Testis (tissue), 2 donors: ENCODE results near the gene SELENOW.

Experiments used
- POLR2A ChIP-seq: fragments of 450-650 bp; IDR thresholded peaks from one replicate; pipeline ENCODE4 v1.6.1; 2017; ENCODE audit warnings: antibody characterized with exemption, mild to moderate bottlenecking, moderate library complexity
- TF ChIP-seq, protein P1 (sequence below), 3 experiments: fragments of 450-650 bp in 2 of 3; fragments of 200-600 bp in 1 of 3; sonication (generic) in 1 of 3; IDR thresholded peaks; one replicate each; pipeline ENCODE4 v1.5.1; 2016 to 2019; ENCODE audit warnings: antibody characterized with exemption in 3 of 3, mild to moderate bottlenecking in 2 of 3, moderate library complexity in 1 of 3

- no peak for TF ChIP-seq POLR2A
- TF ChIP-seq, protein P1, sequence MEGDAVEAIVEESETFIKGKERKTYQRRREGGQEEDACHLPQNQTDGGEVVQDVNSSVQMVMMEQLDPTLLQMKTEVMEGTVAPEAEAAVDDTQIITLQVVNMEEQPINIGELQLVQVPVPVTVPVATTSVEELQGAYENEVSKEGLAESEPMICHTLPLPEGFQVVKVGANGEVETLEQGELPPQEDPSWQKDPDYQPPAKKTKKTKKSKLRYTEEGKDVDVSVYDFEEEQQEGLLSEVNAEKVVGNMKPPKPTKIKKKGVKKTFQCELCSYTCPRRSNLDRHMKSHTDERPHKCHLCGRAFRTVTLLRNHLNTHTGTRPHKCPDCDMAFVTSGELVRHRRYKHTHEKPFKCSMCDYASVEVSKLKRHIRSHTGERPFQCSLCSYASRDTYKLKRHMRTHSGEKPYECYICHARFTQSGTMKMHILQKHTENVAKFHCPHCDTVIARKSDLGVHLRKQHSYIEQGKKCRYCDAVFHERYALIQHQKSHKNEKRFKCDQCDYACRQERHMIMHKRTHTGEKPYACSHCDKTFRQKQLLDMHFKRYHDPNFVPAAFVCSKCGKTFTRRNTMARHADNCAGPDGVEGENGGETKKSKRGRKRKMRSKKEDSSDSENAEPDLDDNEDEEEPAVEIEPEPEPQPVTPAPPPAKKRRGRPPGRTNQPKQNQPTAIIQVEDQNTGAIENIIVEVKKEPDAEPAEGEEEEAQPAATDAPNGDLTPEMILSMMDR (IDR thresholded peaks at IDR 0.05): no peak
Measured at GRCh38 chr19:47776568-47776967, 1.9 kb upstream of the SELENOW start.
